GM23338 (cell line): ENCODE measurements around the gene TNS1. TPM values are rescaled to one million over a fixed set of nuclear protein-coding genes. Genes with fewer than 3 reads are reported as not detected.

Source experiments
- ATAC-seq: fragments of 200-7000 bp; cut with Tn5 transposase; 3 replicates; pipeline ENCODE4 v1.9.1; 2020
- DNase-seq: peaks from one replicate; pipeline ENCODE4 v3.0.0-alpha.2; 2015; ENCODE audit warnings: low spot score
- H2AFZ ChIP-seq: fragments of 200-600 bp; sonication (generic); 2 replicates; pipeline ENCODE4 v1.8.0; 2016; ENCODE audit warnings: antibody characterized with exemption, mild to moderate bottlenecking, moderate library complexity
- H3F3A ChIP-seq: fragments of 200-600 bp; sonication (generic); replicated peaks from 2 replicates; pipeline ENCODE4 v1.8.0; 2017; ENCODE audit warnings: antibody characterized with exemption, mixed run types, low read depth
- H3K27ac ChIP-seq: fragments of 200-600 bp; sonication (generic); 2 replicates; pipeline ENCODE4 v1.6.1; 2016; ENCODE audit warnings: low read depth
- H3K27me3 ChIP-seq: fragments of 200-600 bp; sonication (generic); 2 replicates; pipeline ENCODE4 v1.8.0; 2016; ENCODE audit warnings: mild to moderate bottlenecking, mixed run types, moderate library complexity; ENCODE audit not compliant: insufficient read depth
- H3K36me3 ChIP-seq: fragments of 200-600 bp; sonication (generic); 2 replicates; pipeline ENCODE4 v1.8.0; 2016; ENCODE audit warnings: mild to moderate bottlenecking; ENCODE audit not compliant: insufficient read depth
- H3K4me1 ChIP-seq: fragments of 200-600 bp; sonication (generic); 2 replicates; pipeline ENCODE4 v1.8.0; 2016; ENCODE audit warnings: mild to moderate bottlenecking, moderate library complexity; ENCODE audit not compliant: insufficient read depth
- H3K4me2 ChIP-seq: fragments of 200-600 bp; sonication (generic); 2 replicates; pipeline ENCODE4 v1.7.1; 2017; ENCODE audit warnings: mixed run types
- H3K4me3 ChIP-seq: fragments of 200-600 bp; sonication (generic); 2 replicates; pipeline ENCODE4 v1.6.1; 2016; ENCODE audit warnings: mixed run types
- H3K79me2 ChIP-seq: fragments of 200-600 bp; sonication (generic); replicated peaks from 2 replicates; pipeline ENCODE4 v1.8.0; 2017; ENCODE audit warnings: mild to moderate bottlenecking; ENCODE audit not compliant: insufficient read depth
- H3K9me2 ChIP-seq: fragments of 200-600 bp; sonication (generic); 2 replicates; pipeline ENCODE4 v1.8.0; 2017; ENCODE audit not compliant: insufficient read depth
- H4K20me1 ChIP-seq: fragments of 200-600 bp; sonication (generic); replicated peaks from 2 replicates; pipeline ENCODE4 v1.8.0; 2017; ENCODE audit warnings: mild to moderate bottlenecking; ENCODE audit not compliant: insufficient read depth
- H3K27ac Mint-ChIP-seq: 2 replicates; pipeline ENCODE4 v1.8.0; 2020; ENCODE audit warnings: inconsistent platforms, mild to moderate bottlenecking, moderate library complexity, mixed read lengths
- H3K27me3 Mint-ChIP-seq: 3 replicates; pipeline ENCODE4 v1.8.0; 2022; ENCODE audit warnings: low read depth, mild to moderate bottlenecking, moderate library complexity, mixed read lengths, inconsistent platforms; ENCODE audit not compliant: insufficient read depth, poor library complexity
- H3K36me3 Mint-ChIP-seq: 3 replicates; pipeline ENCODE4 v1.8.0; 2021; ENCODE audit warnings: low read depth, mild to moderate bottlenecking, inconsistent platforms, moderate library complexity, mixed read lengths
- H3K4me1 Mint-ChIP-seq: 3 replicates; pipeline ENCODE4 v1.8.0; 2020; ENCODE audit warnings: mild to moderate bottlenecking, inconsistent platforms, mixed read lengths
- H3K4me3 Mint-ChIP-seq: 3 replicates; pipeline ENCODE4 v1.8.0; 2021; ENCODE audit warnings: moderate library complexity, mild to moderate bottlenecking, inconsistent platforms, mixed read lengths
- H3K9me3 Mint-ChIP-seq: 3 replicates; pipeline ENCODE4 v1.8.0; 2020; ENCODE audit warnings: moderate library complexity, mild to moderate bottlenecking, inconsistent platforms, mixed read lengths
- CREB1 ChIP-seq: fragments of 250-450 bp; sonication (Bioruptor Pico); IDR thresholded peaks from 2 replicates; pipeline ENCODE4 v1.5.0; 2020; ENCODE audit warnings: low read depth, mild to moderate bottlenecking, moderate library complexity
- EZH2 ChIP-seq: fragments of 200-600 bp; sonication (generic); IDR thresholded peaks from one replicate; pipeline ENCODE4 v1.8.0; 2017; ENCODE audit warnings: antibody characterized with exemption, mild to moderate bottlenecking, low read depth; ENCODE audit not compliant: unreplicated experiment
- EZH2phosphoT487 ChIP-seq: fragments of 200-600 bp; sonication (generic); IDR thresholded peaks from one replicate; pipeline ENCODE4 v1.8.1; 2018; ENCODE audit warnings: antibody characterized with exemption; ENCODE audit not compliant: unreplicated experiment
- JUNB ChIP-seq: IDR thresholded peaks from one replicate; pipeline ENCODE4 v1.6.1; 2016; ENCODE audit warnings: antibody characterized with exemption; ENCODE audit not compliant: unreplicated experiment
- NANOG ChIP-seq: IDR thresholded peaks from 2 replicates; pipeline ENCODE4 v1.6.1; 2016; ENCODE audit warnings: antibody characterized with exemption, borderline replicate concordance
- POLR2AphosphoS5 ChIP-seq: IDR thresholded peaks from 2 replicates; pipeline ENCODE4 v1.6.1; 2016; ENCODE audit warnings: antibody characterized with exemption, low read depth
- STAT1 ChIP-seq: IDR thresholded peaks from one replicate; pipeline ENCODE4 v1.6.1; 2016; ENCODE audit warnings: antibody characterized with exemption; ENCODE audit not compliant: unreplicated experiment
- ZNF114 ChIP-seq: fragments of 250-450 bp; sonication (Bioruptor Pico); IDR thresholded peaks from 2 replicates; pipeline ENCODE4 v1.5.0; 2020; ENCODE audit warnings: mild to moderate bottlenecking, moderate library complexity
- ZNF331 ChIP-seq: fragments of 250-450 bp; sonication (Bioruptor Pico); IDR thresholded peaks from 2 replicates; pipeline ENCODE4 v1.5.0; 2020; ENCODE audit warnings: low read depth, mild to moderate bottlenecking, moderate library complexity
- polyA plus RNA-seq: library from polyadenylated mRNA; unstranded; fragments of >200 nt; fragmentation: Nextera tagmentation; extraction: Ambion mirVana; gene quantifications from 2 replicates; pipeline ENCODE4 v1.2.1, GENCODE V29; 2016
- total RNA-seq: library from RNA; depleted of rRNA; stranded (reverse); fragments of >200 nt; shearing (Covaris generic); gene quantifications from 2 replicates; pipeline ENCODE4 v1.2.3, GENCODE V29; 2014
- TF ChIP-seq, protein P1 (sequence below): IDR thresholded peaks from one replicate; pipeline ENCODE4 v1.6.1; 2018; ENCODE audit warnings: antibody characterized with exemption; ENCODE audit not compliant: unreplicated experiment
- TF ChIP-seq, protein P2 (sequence below), 2 experiments: fragments of 200-600 bp in 1 of 2; sonication (generic) in 1 of 2; conservative IDR thresholded peaks; 2 replicates each; pipeline versions ENCODE4 v1.5.1 to v1.6.1; 2016 to 2017; ENCODE audit warnings: antibody characterized with exemption in 2 of 2, low read depth in 2 of 2, mild to moderate bottlenecking in 2 of 2, moderate library complexity in 1 of 2
- TF ChIP-seq, protein P3 (sequence below): IDR thresholded peaks from 2 replicates; pipeline ENCODE4 v1.6.1; 2016; ENCODE audit warnings: antibody characterized with exemption
- TF ChIP-seq, protein P4 (sequence below): fragments of 250-450 bp; sonication (Bioruptor Pico); IDR thresholded peaks from 2 replicates; pipeline ENCODE4 v1.5.0; 2020; ENCODE audit warnings: mild to moderate bottlenecking, moderate library complexity

Gene TNS1
- total and polyA plus RNA-seq, 2 experiments from 2014 or later: 2.0 to 7.4 TPM

DNA sequence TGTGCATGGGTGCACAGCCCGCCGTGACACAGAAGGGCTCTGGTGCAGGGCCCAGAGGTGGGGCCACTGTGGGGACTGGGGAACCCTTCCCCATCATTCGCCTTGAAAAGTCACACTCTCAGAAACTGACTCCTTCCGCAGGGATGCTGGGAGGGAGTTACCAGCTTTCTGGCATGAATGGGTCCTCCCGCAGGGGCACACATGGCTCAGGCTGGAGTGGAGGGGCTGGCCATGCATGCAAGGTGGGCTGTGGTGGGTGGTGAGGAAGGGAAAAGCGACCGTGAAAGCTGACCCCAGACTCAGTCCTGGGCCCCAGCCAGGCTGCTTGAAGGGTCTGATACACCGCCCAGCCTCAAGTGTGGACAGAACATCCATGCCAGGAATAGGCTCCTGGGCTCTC is 201.1 kb downstream of the TNS1 start:
- no peak for DNase-seq
- H3K9me2 ChIP-seq: no peaks in the 10 kb centered on the region
- no peak for ATAC-seq
- H3K27ac ChIP-seq: no peak overlapping the region
- H3K4me3 ChIP-seq: no peak overlapping the region
- no peaks in the 10 kb centered on the region for H3F3A ChIP-seq
- H3K79me2 ChIP-seq: no peaks in the 10 kb centered on the region
- no peak overlapping the region for H3K4me3 Mint-ChIP-seq
- H3K36me3 ChIP-seq: no peaks in the 10 kb centered on the region
- H3K27me3 Mint-ChIP-seq: peaks cover 19% of the 10 kb centered on the region
- no peaks in the 10 kb centered on the region; the same call in 2 of the 3 replicates for H3K36me3 Mint-ChIP-seq
- H3K4me2 ChIP-seq: no peak overlapping the region
- H3K27me3 ChIP-seq: no peaks in the 10 kb centered on the region
- H4K20me1 ChIP-seq: no peaks in the 10 kb centered on the region
- TF ChIP-seq CREB1 (CRISPR knock-in tag): no peak
- TF ChIP-seq JUNB: no peak
- TF ChIP-seq NANOG: no peak
- no peak for TF ChIP-seq POLR2AphosphoS5
- no peak for TF ChIP-seq ZNF114 (CRISPR knock-in tag)
- TF ChIP-seq, protein P1, sequence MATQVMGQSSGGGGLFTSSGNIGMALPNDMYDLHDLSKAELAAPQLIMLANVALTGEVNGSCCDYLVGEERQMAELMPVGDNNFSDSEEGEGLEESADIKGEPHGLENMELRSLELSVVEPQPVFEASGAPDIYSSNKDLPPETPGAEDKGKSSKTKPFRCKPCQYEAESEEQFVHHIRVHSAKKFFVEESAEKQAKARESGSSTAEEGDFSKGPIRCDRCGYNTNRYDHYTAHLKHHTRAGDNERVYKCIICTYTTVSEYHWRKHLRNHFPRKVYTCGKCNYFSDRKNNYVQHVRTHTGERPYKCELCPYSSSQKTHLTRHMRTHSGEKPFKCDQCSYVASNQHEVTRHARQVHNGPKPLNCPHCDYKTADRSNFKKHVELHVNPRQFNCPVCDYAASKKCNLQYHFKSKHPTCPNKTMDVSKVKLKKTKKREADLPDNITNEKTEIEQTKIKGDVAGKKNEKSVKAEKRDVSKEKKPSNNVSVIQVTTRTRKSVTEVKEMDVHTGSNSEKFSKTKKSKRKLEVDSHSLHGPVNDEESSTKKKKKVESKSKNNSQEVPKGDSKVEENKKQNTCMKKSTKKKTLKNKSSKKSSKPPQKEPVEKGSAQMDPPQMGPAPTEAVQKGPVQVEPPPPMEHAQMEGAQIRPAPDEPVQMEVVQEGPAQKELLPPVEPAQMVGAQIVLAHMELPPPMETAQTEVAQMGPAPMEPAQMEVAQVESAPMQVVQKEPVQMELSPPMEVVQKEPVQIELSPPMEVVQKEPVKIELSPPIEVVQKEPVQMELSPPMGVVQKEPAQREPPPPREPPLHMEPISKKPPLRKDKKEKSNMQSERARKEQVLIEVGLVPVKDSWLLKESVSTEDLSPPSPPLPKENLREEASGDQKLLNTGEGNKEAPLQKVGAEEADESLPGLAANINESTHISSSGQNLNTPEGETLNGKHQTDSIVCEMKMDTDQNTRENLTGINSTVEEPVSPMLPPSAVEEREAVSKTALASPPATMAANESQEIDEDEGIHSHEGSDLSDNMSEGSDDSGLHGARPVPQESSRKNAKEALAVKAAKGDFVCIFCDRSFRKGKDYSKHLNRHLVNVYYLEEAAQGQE: no peak
- TF ChIP-seq STAT1: no peak
- TF ChIP-seq EZH2: no peak
- TF ChIP-seq, protein P2, sequence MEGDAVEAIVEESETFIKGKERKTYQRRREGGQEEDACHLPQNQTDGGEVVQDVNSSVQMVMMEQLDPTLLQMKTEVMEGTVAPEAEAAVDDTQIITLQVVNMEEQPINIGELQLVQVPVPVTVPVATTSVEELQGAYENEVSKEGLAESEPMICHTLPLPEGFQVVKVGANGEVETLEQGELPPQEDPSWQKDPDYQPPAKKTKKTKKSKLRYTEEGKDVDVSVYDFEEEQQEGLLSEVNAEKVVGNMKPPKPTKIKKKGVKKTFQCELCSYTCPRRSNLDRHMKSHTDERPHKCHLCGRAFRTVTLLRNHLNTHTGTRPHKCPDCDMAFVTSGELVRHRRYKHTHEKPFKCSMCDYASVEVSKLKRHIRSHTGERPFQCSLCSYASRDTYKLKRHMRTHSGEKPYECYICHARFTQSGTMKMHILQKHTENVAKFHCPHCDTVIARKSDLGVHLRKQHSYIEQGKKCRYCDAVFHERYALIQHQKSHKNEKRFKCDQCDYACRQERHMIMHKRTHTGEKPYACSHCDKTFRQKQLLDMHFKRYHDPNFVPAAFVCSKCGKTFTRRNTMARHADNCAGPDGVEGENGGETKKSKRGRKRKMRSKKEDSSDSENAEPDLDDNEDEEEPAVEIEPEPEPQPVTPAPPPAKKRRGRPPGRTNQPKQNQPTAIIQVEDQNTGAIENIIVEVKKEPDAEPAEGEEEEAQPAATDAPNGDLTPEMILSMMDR (conservative IDR thresholded peaks at IDR 0.05; ENCODE audit: low read depth in 2 of 2): no peak
- TF ChIP-seq, protein P3, sequence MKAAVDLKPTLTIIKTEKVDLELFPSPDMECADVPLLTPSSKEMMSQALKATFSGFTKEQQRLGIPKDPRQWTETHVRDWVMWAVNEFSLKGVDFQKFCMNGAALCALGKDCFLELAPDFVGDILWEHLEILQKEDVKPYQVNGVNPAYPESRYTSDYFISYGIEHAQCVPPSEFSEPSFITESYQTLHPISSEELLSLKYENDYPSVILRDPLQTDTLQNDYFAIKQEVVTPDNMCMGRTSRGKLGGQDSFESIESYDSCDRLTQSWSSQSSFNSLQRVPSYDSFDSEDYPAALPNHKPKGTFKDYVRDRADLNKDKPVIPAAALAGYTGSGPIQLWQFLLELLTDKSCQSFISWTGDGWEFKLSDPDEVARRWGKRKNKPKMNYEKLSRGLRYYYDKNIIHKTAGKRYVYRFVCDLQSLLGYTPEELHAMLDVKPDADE: no peak
- no peak for TF ChIP-seq EZH2phosphoT487
- TF ChIP-seq ZNF331 (CRISPR knock-in tag): no peak
- TF ChIP-seq, protein P4, sequence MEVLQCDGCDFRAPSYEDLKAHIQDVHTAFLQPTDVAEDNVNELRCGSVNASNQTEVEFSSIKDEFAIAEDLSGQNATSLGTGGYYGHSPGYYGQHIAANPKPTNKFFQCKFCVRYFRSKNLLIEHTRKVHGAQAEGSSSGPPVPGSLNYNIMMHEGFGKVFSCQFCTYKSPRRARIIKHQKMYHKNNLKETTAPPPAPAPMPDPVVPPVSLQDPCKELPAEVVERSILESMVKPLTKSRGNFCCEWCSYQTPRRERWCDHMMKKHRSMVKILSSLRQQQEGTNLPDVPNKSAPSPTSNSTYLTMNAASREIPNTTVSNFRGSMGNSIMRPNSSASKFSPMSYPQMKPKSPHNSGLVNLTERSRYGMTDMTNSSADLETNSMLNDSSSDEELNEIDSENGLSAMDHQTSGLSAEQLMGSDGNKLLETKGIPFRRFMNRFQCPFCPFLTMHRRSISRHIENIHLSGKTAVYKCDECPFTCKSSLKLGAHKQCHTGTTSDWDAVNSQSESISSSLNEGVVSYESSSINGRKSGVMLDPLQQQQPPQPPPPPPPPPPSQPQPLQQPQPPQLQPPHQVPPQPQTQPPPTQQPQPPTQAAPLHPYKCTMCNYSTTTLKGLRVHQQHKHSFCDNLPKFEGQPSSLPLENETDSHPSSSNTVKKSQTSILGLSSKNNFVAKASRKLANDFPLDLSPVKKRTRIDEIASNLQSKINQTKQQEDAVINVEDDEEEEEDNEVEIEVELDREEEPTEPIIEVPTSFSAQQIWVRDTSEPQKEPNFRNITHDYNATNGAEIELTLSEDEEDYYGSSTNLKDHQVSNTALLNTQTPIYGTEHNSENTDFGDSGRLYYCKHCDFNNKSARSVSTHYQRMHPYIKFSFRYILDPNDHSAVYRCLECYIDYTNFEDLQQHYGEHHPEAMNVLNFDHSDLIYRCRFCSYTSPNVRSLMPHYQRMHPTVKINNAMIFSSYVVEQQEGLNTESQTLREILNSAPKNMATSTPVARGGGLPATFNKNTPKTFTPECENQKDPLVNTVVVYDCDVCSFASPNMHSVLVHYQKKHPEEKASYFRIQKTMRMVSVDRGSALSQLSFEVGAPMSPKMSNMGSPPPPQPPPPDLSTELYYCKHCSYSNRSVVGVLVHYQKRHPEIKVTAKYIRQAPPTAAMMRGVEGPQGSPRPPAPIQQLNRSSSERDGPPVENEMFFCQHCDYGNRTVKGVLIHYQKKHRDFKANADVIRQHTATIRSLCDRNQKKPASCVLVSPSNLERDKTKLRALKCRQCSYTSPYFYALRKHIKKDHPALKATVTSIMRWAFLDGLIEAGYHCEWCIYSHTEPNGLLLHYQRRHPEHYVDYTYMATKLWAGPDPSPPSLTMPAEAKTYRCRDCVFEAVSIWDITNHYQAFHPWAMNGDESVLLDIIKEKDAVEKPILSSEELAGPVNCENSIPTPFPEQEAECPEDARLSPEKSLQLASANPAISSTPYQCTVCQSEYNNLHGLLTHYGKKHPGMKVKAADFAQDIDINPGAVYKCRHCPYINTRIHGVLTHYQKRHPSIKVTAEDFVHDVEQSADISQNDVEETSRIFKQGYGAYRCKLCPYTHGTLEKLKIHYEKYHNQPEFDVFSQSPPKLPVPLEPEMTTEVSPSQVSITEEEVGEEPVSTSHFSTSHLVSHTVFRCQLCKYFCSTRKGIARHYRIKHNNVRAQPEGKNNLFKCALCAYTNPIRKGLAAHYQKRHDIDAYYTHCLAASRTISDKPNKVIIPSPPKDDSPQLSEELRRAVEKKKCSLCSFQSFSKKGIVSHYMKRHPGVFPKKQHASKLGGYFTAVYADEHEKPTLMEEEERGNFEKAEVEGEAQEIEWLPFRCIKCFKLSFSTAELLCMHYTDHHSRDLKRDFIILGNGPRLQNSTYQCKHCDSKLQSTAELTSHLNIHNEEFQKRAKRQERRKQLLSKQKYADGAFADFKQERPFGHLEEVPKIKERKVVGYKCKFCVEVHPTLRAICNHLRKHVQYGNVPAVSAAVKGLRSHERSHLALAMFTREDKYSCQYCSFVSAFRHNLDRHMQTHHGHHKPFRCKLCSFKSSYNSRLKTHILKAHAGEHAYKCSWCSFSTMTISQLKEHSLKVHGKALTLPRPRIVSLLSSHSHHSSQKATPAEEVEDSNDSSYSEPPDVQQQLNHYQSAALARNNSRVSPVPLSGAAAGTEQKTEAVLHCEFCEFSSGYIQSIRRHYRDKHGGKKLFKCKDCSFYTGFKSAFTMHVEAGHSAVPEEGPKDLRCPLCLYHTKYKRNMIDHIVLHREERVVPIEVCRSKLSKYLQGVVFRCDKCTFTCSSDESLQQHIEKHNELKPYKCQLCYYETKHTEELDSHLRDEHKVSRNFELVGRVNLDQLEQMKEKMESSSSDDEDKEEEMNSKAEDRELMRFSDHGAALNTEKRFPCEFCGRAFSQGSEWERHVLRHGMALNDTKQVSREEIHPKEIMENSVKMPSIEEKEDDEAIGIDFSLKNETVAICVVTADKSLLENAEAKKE: no peak
- no peaks in the 10 kb centered on the region for H3K4me1 ChIP-seq
- no peaks in the 10 kb centered on the region; the same call in 2 of the 3 replicates for H3K9me3 Mint-ChIP-seq
- H3K4me1 Mint-ChIP-seq: peaks cover 9% of the 10 kb centered on the region
- H2AFZ ChIP-seq: no peak overlapping the region
- no peak overlapping the region for H3K27ac Mint-ChIP-seq
